ENCODE results near the gene ELN.

The ELN gene

GRCh38 chr7:74026903-74027682, 880 bp upstream of the ELN start:
- no peaks in the 10 kb centered on the region for H3K4me1 ChIP-seq (ENCODE audit: control insufficient read depth, low read length)
- H3K9me2 ChIP-seq (replicated peaks; ENCODE audit: control insufficient read depth, low read length), result no peaks in the 10 kb centered on the region
- no peaks in the 10 kb centered on the region for H3K79me2 ChIP-seq (ENCODE audit: control insufficient read depth, low read length)
- H3K9me3 ChIP-seq (ENCODE audit: control insufficient read depth, insufficient read depth, low read length), result no peaks in the 10 kb centered on the region
- H3F3A ChIP-seq (ENCODE audit: control insufficient read depth, insufficient read depth), result no peaks in the 10 kb centered on the region
- no peaks in the 10 kb centered on the region for H4K20me1 ChIP-seq (ENCODE audit: control insufficient read depth, insufficient read depth, low read depth, low read length)
- H3K36me3 ChIP-seq (ENCODE audit: control insufficient read depth, low read length), result no peaks in the 10 kb centered on the region
- no peak overlapping the region for H3K4me3 ChIP-seq (ENCODE audit: low read length)
- H3K27me3 ChIP-seq (ENCODE audit: control insufficient read depth, low read length), result peaks cover 73% of the 10 kb centered on the region
- peak; percentile 100 for TF ChIP-seq CTCF (IDR thresholded peaks at IDR 0.05; ENCODE audit: low read depth, low read length, poor library complexity, severe bottlenecking)
- no peak for TF ChIP-seq EZH2phosphoT487 (IDR thresholded peaks at IDR 0.05; ENCODE audit: borderline replicate concordance, low read length)
- H3K27ac ChIP-seq (ENCODE audit: low read depth, low read length), result no peak overlapping the region
- H3K4me2 ChIP-seq (ENCODE audit: low read length), result no peak overlapping the region

GRCh38 chr7:74028321-74028838, 407 bp downstream of the ELN start:
- no peak overlapping the region for H3K4me3 ChIP-seq (ENCODE audit: low read length)
- no peak for TF ChIP-seq CTCF (IDR thresholded peaks at IDR 0.05; ENCODE audit: low read depth, low read length, poor library complexity, severe bottlenecking)
- no peak for TF ChIP-seq EZH2phosphoT487 (IDR thresholded peaks at IDR 0.05; ENCODE audit: borderline replicate concordance, low read length)
- no peaks in the 10 kb centered on the region for H3K4me1 ChIP-seq (ENCODE audit: control insufficient read depth, low read length)
- H3K9me3 ChIP-seq (ENCODE audit: control insufficient read depth, insufficient read depth, low read length), result no peaks in the 10 kb centered on the region
- H3K27ac ChIP-seq (ENCODE audit: low read depth, low read length), result no peak overlapping the region
- H3K79me2 ChIP-seq (ENCODE audit: control insufficient read depth, low read length), result no peaks in the 10 kb centered on the region
- no peak overlapping the region for H3K4me2 ChIP-seq (ENCODE audit: low read length)
- H3K9me2 ChIP-seq (replicated peaks; ENCODE audit: control insufficient read depth, low read length), result no peaks in the 10 kb centered on the region
- H4K20me1 ChIP-seq (ENCODE audit: control insufficient read depth, insufficient read depth, low read depth, low read length), result no peaks in the 10 kb centered on the region
- H3K27me3 ChIP-seq (ENCODE audit: control insufficient read depth, low read length), result peaks cover 66% of the 10 kb centered on the region
- H3F3A ChIP-seq (ENCODE audit: control insufficient read depth, insufficient read depth), result no peaks in the 10 kb centered on the region
- no peaks in the 10 kb centered on the region for H3K36me3 ChIP-seq (ENCODE audit: control insufficient read depth, low read length)

- no peaks in the 10 kb centered on the region for H3K4me1 ChIP-seq (ENCODE audit: control insufficient read depth, low read length)
- H3K9me2 ChIP-seq (replicated peaks; ENCODE audit: control insufficient read depth, low read length), result no peaks in the 10 kb centered on the region
- TF ChIP-seq CTCF (IDR thresholded peaks at IDR 0.05; ENCODE audit: low read depth, low read length, poor library complexity, severe bottlenecking) (no peak), EZH2phosphoT487 (IDR thresholded peaks at IDR 0.05; ENCODE audit: borderline replicate concordance, low read length) (no peak)
- no peak overlapping the region for H3K4me2 ChIP-seq (ENCODE audit: low read length)
- no peaks in the 10 kb centered on the region for H3K9me3 ChIP-seq (ENCODE audit: control insufficient read depth, insufficient read depth, low read length)
- no peak overlapping the region for H3K4me3 ChIP-seq (ENCODE audit: low read length)
- H3K27me3 ChIP-seq (ENCODE audit: control insufficient read depth, low read length), result peaks cover 59% of the 10 kb centered on the region
- H3F3A ChIP-seq (ENCODE audit: control insufficient read depth, insufficient read depth), result no peaks in the 10 kb centered on the region
- H3K27ac ChIP-seq (ENCODE audit: low read depth, low read length), result no peak overlapping the region
- H3K36me3 ChIP-seq (ENCODE audit: control insufficient read depth, low read length), result no peaks in the 10 kb centered on the region
- H4K20me1 ChIP-seq (ENCODE audit: control insufficient read depth, insufficient read depth, low read depth, low read length), result no peaks in the 10 kb centered on the region
- no peaks in the 10 kb centered on the region for H3K79me2 ChIP-seq (ENCODE audit: control insufficient read depth, low read length)
Observed at GRCh38 chr7:74029089-74029785, 1.3 kb downstream of the ELN start.
